NCI-H128 (cell line): ENCODE data around the gene TRIM15.
"Not testable (repeated sequence)": the region's sequence is repeated elsewhere in the genome, so short reads cannot be mapped to it uniquely, and the experiment has no call there.

Experiments used
- DNase-seq: peaks from one replicate; lab custom pipeline; 2025; ENCODE audit not compliant: unreplicated experiment; lab: John Stamatoyannopoulos, UW

Gene TRIM15

GRCh38 chr6:30162265-30163089 lies 869 bp upstream of the TRIM15 start:
- no peak for DNase-seq

- no peak for DNase-seq
Measured at GRCh38 chr6:30163918-30164654, 740 bp downstream of the TRIM15 start.

- DNase-seq, result no peak
Measured at GRCh38 chr6:30164714-30165113, 1.4 kb downstream of the TRIM15 start.

GRCh38 chr6:30165238-30165637 lies 1.9 kb downstream of the TRIM15 start:
- not testable (repeated sequence) for DNase-seq

- DNase-seq, result no peak
Measured at GRCh38 chr6:30167101-30167500, 3.8 kb downstream of the TRIM15 start.

- no peak for DNase-seq
Measured at GRCh38 chr6:30168741-30169140, 5.4 kb downstream of the TRIM15 start.

GRCh38 chr6:30169658-30170614 lies 6.6 kb downstream of the TRIM15 start:
- peak; percentile 22 for DNase-seq

- no peak for DNase-seq
Measured at GRCh38 chr6:30171677-30172471, 8.5 kb downstream of the TRIM15 start.

GRCh38 chr6:30172681-30173080 lies 9.3 kb downstream of the TRIM15 start:
- no peak for DNase-seq

- DNase-seq, result no peak
Measured at GRCh38 chr6:30175765-30176164, 12.4 kb downstream of the TRIM15 start.

- no peak for DNase-seq
Measured at GRCh38 chr6:30178837-30179236, 15.5 kb downstream of the TRIM15 start.

GRCh38 chr6:30180145-30180544 lies 16.8 kb downstream of the TRIM15 start:
- no peak for DNase-seq

GRCh38 chr6:30184417-30185031 lies 21.2 kb downstream of the TRIM15 start:
- no peak for DNase-seq

GRCh38 chr6:30185846-30186484 lies 22.6 kb downstream of the TRIM15 start:
- no peak for DNase-seq

- DNase-seq, result no peak
Measured at GRCh38 chr6:30188541-30188940, 25.2 kb downstream of the TRIM15 start.

- DNase-seq, result no peak
Measured at GRCh38 chr6:30192076-30192475, 28.7 kb downstream of the TRIM15 start.

GRCh38 chr6:30194797-30195690 lies 31.7 kb downstream of the TRIM15 start:
- DNase-seq, result no peak

- no peak for DNase-seq
Measured at GRCh38 chr6:30195951-30196350, 32.6 kb downstream of the TRIM15 start.
